Activated CD4-positive, alpha-beta T cell treated with anti-CD3 and anti-CD28 coated beads, Interleukin-2, amount 50 U/mL, for 1 hour (primary cell): ENCODE results near the gene AGBL4.

Experiments used
- DNase-seq: peaks from one replicate; pipeline ENCODE4 v3.0.0-alpha.2; 2020

The AGBL4 gene

DNA sequence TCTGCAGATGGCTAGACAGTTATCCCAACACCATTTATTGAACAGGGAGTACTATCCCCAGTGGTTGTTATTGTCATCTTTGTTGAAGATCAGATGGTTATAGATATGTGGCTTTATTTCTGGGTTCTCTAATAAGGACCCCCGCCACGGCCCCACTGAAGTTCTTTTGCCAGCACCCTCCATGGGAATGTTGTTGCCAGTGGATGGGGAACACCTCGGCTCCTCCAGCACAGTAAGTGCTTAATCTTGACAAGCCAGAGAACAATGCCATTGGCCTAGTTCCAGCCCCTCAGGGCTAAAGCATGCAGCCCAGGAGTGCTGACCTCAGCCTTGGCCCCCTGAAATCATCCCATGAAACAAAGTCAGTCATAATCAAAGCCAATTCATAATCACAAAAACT is 337.6 kb downstream of the AGBL4 start:
- DNase-seq, result no peak

DNA sequence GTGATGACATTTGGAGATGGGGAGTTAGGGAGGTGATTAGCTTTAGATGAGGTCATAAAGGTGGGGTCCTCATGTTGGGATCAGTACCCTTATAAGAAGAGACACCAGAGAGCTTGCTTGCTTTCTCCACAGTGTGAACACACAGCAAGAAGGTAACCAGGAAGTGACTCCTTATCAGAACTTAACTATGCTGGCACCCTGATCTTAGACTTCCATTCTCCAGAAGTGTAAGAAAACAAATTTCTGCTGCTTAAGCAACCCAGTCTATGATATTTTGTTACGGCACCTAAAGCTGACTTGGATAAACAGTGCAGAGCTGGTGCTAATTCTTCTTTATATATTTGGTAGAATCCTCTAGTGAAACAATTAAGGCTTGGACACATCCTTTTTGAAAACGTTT is 346.0 kb downstream of the AGBL4 start:
- no peak for DNase-seq

DNA sequence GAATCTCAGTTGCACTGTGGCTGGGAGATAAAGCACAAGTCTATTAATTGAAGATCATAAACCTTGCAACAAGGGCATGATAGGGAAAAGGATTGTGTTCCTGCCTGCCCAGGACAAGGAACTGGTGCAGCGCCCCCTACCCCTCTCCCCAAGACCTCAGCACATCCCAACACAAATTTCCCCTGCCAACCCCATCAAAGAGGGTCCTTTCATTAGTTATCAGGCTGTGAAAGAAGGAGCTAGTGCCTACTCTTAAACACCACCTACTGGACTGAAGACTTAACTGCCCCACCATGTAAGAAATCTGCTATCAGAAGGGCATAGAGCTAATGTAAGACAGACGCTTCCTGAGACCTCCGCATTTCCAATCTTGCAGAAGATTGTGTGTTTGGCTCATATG is 372.6 kb downstream of the AGBL4 start:
- no peak for DNase-seq

DNA sequence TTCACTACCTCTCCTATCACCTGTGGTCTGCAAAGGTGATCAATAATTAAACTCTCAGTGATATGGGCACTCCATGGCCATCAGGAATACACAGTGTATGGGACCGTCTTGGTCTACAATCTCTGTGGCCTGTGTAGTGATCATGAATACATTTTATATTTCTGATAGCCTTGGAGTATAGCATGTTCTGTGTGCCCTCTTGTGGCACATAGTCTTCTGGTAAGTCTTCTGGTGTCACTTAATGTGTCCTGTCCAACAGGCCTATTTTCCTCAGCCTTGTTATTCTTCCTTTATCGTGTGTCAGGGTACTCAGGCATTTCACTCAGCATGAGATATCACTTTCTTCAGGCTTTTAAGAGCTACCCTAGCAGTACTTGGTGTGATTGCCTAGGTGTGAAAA is 393.6 kb downstream of the AGBL4 start:
- DNase-seq, result no peak

DNA sequence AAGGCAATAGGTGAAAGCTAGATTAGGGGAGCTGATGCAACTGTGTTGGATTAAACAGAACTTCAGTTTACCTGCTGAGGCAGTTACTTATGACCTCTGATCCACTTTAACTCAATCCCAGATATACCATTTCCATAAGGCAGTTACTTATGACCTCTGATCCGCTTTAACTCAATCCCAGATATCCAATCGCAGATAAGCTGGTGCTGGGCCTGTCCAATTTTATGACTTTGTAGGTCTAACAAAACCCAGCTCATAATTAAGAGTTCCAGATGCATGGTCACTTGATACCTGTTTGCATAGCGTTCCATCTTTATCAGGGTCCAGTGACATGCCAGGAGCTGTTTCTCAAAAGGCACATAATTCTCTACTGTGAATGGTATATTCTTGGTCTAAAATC is 396.0 kb downstream of the AGBL4 start:
- DNase-seq, result no peak

DNA sequence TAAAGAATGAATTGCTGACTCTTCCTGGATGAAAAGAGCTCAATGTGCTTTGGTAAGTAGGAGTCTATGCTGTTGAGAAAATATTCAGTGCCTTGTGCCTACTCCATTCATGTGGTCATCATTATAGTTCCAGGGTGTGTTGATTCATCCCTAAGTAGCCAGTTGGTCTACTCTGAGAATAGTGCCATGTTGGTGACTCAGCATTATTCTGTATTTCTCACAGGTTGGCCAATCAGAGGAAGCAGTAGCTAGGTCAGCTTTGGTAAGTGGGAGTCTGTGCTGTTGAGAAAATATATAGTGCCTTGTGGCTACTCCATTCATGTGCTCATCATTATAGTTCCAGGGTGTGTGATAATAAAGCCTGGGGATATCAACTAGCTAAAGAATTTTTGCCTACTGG is 397.3 kb downstream of the AGBL4 start:
- DNase-seq, result no peak

DNA sequence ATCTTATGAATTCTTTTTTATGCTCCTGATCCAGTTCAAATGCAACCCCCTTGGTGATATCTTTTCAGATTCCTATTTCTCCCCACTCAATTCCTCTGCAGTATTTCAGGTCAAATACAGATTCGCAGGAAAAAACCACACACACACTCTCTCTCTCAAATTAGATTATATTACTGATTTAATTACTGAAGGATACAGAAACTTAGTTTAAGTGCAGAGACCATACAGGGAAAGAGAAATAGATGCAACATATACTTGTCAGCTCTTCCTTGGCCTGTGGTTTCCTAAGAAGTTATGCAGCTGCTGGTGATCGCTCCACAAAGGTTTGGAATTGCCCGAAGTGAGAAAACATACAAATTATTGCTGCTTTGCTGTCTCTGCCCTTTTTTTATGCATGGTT is 400.9 kb downstream of the AGBL4 start:
- DNase-seq, result no peak

DNA sequence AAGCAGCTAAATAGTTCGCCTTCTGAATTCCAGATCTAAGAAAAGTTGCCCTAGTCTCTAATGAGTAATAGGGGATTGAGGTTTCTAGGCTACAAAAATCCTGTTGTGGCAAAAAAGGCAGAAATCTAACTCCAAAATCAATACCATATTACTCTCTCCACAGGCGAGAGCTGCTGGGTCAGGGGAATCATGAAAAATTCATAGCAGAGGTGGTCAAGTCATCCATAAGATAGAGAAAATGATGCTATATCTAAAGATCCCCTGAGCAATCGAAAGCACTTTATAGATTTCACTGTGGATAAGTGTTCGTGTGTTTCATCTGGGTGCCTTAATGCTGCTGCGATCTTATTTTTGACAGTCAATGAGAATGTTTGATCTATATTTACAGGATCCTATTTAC is 417.7 kb downstream of the AGBL4 start:
- DNase-seq, result no peak

DNA sequence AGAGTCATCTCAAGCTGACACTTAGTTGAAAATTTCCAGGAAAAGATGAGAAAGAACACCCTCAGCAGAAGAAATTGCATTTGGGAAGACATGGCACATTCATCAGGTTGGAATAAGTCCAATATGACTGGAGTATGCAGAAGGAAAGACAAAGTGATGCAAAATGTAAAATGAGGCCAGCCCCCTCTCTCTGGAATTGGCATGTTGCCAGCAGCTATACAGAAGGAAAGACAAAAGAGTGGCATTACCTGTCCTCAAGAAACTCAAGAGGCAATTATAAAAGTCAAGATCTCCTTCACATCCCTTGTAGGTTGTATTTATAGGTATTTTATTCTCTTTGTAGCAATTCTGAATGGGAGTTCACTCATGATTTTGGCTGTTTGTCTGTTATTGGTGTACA is 426.3 kb downstream of the AGBL4 start:
- DNase-seq, result no peak

DNA sequence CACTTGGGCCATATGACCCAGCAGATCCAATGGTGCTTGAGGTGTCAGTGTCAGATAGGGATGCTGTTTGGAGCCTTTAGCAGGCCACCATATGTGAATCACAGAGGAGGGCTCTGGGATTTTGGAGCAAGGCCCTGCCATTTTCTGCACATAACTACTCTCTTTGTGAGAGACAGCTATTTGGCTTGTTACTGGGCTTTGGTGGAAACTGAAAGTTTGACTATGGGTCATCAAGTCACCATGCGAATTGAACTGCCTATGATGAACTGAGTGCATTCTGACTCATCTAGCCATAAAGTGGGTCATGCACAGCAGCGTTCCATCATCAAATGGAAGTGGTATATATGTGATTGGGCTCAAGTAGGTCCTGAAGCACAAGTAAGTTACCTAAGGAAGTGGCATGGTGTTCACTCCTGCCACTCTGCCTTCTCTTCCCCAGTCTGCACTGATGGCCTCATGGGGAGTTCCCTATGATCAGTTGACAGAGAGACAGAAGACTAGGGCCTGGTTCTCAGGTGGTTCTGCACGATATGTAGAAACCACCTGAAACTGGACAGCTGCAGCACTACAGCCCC is 447.3 kb downstream of the AGBL4 start:
- DNase-seq, result no peak

DNA sequence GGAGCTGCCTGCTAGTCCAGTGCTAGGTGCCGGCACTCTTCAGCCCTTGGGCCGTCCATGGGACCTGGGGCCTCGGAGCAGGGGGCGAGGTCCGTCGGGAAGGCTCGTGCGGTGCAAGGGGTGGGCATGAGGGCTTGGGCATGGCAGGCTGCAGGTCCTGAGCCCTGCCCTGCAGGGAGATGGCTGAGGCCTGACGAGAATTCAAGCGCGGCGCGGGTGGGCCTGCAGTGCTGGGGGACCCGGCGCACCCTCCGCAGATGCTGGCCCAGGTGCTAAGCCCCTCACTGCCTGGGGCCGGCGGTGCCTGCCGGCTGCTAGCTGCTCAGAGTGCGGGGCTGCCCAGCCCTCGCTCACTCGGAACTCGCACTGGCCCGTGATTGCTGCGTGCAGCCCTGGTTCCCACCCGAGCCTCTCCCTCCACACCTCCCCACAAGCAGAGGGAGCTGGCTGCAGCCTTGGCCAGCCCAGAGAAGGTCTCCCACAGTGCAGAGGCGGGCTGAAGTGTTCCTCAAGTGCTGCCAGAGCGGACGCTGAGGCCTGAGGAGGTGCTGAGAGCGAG is 467.0 kb downstream of the AGBL4 start:
- no peak for DNase-seq

DNA sequence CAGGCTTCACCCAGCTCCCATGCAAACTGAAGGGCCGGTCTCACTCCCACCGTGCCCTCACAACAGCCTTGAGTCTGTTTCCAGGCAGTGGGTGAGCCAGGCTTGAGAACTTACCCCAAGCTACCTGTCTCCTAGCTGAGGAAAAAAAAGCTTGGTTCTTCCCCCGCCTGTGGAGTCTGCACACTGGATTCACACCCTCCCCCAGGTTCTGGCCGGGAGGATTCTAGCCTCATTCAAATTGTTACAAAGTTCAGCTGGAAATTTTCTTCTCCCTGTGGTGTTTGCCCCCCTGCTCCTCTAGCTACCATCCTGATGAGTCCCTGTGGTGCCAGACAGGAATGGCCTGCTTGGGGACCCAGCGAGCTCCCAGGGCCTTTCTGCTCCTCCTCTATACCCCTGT is 471.7 kb downstream of the AGBL4 start:
- no peak for DNase-seq

DNA sequence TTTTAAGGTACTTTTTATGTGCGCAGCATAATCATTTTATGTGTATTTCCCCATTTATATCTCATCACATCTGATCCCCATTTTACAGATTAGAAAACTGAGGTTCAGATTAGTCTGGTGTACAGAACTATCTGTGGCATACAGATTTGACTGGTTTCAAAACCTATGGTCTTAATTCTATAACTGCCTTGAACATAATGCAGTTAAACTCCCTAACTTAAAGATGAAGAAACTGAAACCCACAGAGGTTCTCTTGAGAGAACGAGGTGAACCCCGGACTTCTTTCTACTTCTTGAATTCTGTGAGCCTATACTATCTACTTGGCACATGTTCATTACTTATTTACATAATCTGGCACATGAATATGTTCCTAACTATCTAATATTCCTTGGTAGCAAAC is 479.1 kb downstream of the AGBL4 start:
- no peak for DNase-seq

DNA sequence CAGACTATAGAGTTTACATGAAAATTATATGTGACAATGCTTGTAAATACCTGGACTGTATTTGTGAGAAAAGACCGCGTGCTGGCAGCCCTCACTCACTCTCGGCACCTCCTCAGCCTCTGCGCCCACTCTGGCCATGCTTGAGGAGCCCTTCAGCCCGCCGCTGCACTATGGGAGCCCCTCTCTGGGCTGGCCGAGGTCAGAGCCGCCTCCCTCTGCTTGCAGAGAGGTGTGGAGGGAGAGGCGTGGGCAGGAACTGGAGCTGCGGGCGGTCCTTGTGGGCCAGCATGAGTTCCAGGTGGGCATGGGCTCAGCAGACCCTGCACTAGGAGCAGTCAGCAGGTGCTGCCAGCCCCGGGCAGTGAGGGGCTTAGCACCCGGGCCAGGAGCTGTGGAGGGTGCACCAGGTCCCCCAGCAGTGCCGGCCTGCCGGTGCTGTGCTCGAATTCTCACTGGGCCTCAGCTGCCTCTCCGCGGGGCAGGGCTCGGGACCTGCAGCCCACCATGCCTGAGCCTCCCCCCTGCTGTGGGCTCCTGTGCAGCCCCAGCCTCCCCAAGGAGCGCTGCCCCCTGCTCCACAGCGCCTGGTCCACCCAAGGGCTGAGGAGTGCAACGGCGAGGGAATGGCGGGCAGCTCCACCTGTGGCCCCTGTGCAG is 482.5 kb downstream of the AGBL4 start:
- DNase-seq, result no peak

DNA sequence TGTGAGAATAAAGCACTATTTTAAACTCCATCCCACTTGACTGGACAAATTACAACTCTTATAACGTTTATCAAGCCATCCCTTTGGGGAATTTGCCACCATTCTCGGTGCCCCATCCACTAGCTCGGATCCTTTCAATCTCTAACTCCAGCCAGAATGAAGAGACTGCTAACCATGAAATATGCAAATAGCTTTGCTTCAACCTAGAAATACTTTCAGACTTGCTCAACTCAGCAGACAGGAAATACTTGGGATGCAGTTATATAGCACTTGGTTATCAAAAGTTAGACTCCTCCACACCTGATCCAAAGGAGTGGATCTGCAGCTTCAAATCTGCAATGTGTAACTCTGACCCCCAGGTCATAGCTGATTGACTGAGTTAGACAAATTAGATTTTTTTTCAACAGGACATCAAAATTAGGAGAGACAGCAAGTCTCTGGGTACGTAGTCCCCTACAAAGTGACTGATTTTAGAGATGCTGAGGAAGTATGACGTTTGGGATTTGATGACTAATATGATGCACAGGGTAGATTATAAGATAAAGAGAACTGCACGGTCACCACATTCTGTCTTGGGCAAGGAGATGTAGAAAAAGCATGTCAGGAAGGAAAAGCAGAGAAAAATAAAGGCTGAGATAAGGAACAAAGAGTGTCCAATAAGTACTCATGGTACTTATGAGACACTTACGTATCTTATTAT is 496.0 kb downstream of the AGBL4 start:
- no peak for DNase-seq

DNA sequence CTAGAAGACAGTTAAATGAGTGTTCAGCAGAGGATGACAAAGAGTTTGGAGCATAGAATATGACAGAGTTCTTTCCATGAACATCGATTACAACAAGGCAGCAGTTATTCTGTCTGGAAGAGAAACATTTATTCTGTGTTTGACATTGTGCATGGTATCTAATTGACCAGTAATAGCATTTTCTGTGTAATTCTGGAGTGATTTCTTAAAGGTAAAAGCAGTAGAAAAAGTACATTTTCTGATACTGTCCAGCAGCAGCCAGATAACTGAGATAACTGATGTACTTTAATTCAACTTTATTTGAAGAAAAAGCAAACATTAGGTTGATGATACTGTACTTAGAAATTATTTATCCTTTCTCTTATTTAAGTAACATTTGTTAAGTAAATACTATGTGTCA is 497.1 kb downstream of the AGBL4 start:
- DNase-seq, result no peak

DNA sequence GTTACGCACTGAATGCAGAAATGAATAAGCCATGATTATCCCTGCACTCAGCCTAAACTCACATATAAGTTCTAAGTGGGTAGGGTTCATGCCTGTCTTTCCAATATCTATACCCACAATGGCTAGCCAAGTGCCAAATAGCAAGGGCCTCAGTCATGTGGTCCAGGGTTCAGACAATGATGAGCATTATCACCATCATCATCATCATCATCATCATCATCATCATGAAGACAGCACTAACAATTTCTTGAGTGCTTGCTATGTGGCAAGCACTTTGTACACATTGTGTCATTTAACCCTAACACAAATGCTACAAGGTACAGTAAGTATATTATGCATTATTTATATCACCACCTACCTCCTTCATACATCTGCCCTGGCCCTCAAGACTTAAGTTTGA is 500.0 kb downstream of the AGBL4 start:
- DNase-seq, result no peak

DNA sequence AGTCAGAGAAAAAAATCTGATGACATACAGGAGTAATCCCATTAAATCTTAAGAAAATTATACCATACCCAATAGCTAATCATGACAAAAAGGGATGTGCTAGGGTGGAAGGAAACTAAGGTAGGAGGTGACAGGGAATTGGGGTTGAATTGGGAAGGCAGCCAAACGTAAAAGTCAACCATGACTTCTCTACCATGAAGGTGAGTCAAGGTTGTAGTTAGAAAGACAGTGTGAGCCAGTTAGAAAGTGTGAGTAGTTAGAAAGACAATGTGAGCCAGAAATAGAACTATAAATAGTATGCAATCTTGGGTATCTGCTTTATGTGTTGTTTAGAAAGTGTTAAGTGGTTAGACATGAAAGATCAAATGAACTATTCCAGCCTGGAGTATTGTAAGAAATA is 556.8 kb downstream of the AGBL4 start:
- no peak for DNase-seq

DNA sequence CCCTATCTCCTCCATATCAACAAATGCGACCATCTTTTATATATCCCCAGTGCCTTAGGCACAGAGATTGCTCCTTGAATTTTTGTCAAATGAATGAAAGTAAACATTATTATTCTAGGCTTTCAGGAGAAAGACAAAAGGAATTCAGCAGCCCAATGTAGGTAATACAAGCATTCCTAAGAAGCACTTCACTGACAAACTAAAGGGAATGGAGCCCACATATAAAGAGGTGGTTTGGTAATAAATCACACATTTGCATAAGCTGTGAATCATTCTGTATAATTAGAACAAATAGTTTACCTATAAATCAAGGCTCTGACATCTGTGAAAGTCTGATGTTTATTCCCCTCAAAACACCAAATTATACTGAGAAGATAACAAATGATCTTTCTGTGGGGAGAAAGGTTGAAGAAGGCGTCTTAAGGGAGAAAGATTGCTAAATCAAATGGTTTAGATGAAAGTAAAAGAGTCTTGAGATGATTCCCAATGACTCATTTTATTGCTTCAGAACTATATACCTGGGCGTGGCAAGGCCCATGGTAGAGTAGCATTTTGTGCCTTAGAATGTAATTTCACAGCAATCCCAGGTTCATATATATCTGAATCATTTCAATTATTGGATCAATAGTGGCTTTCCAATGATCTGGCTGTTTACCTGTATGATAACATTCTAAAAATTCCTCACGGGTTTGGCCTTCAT is 558.1 kb downstream of the AGBL4 start:
- DNase-seq, result no peak

DNA sequence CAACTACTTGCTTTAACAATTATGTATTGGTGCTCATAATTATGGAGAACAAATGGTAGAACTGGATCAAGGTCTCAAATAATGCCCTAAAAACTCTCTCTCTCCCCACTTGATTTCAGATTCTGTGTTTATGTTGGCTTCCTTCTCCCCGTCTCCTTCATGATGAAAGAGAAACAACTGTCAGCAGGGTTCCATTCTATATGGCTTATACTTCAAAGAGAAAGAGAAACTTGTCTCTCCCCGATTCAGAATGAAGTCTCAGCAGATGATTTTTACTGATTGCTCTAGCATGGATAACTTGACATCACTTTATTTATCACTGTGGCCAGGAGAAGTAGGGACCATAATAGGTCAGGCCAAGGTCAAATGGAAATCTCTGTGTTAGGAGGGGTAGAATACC is 575.6 kb downstream of the AGBL4 start:
- DNase-seq, result no peak

DNA sequence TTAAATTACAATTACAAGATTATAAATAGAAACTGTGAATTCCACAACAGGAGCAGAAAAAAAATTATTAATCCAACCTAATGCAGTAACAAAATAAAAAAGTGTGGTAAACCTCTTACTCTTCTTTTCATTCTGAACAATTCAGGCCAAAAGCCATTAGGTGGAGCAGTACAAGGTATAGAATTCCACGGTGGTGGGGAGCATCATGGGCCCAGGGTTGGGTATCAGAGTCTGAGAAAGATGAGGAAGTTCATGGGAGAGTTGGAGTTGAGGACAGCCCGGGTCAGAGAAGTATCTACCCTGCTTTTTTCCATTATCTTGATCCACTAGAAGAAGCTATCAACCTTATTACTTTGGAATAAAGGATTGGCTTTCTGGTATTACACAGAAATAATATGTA is 586.9 kb downstream of the AGBL4 start:
- DNase-seq, result no peak

DNA sequence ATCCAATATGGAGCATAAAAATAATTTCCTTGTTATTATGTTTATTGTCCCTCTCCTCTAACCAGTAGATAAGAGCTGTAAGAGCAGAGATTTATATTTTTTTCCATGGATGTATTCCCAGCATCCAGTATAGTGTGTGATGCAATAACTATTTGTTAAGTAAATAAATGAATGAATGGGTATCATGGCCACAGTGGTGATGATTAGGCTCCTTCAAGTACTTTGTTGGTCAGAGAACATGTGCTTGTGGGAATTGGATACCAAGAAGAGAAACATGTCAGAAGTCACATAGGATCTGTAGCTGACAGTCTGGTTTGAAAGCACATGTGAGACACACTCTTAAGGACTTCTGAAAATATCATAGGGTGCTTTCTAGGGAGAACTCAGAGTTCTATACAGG is 588.5 kb downstream of the AGBL4 start:
- DNase-seq, result no peak

DNA sequence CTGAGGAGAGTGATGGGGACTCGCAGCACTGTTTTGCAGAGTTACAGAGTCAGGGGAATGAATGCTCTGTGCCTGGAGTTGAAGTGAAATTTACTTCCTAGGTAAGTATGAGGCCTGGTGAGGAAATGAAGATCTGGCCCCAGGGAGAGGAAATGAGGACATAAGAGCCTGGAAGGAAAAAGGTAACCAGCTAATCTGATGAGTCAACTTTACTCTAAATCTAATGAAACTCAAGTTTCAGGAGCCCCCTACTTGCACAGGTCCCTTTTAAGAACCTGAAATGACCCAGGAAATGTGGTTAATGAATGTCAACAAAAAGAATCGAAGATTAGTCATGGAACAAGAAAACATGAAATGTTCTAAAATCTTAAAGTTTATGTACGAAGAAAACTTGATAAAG is 599.0 kb downstream of the AGBL4 start:
- no peak for DNase-seq

DNA sequence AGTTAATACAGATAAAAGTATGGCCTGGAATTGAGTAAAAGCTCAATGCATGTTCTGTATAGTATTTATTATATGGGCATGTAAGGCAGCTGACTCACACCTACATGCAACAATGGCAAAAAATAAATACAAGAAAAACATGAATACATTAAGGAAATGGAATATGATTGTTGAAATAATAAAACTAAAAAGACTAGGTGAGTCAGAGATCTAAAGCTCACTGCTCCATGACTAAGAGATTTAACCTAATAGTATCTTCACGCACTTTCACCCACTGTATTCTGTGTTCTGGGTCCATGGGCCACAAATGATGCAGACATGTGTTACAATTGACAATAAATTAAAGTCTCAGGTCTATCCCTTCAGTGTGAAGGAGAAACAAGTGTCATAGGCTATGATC is 607.0 kb downstream of the AGBL4 start:
- DNase-seq, result no peak
